Activated gamma-delta T cell treated with anti-CD3 and anti-CD28 coated beads, Interleukin-2, amount 50 U/mL, for 16 hours (primary cell): ENCODE data around the gene YRDC.

Experiments used
- DNase-seq: peaks from one replicate; pipeline ENCODE4 v3.0.0-alpha.2; 2020; ENCODE audit warnings: low read depth

The YRDC gene

DNA sequence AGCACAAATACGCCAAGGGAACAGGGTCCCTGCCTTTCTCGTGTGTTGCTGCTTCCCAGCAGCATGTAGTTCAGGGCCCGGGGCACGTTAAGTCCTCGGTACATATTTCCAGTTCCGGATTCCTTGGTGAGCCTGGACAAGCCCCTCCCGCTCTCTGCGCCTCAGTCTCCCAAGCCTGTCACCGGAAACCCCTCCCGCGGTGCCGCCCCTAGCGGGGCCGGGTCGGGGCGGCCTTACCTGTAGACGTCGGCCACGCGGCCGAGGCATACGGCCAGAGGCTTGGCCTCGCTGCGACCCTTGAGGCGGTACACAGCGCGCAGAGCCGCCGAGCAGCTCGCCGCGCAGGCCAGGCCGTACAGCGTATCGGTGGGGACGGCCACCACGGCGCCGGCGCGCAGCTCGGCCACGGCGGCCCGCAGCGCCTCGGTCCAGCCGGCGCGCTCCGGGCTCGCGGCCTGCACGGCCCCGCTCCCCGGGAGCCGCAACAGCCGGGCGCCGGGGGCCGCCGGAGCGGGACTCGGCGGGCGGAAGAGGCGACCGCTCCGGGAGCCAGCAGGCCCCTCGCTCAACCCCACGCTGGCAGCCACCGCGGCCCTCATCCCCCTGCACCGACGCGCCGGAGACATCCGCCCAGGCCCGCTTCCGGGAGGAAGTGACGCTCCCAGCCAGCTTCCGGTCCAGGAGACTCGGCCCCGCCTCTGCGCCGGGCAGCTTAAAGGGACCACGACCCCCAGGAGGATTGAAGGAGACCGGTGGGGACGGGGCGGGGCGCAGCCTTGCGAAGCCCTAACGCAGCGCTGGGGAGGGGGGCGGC is at the start of gene YRDC, which contains the start of gene C1orf122:
Gene YRDC (minus strand): TSS at position 654 of the 814 bp plus-strand sequence. CDS start 28 bp downstream, at position 626.
Gene C1orf122 (plus strand): TSS at position 236 of the 814 bp plus-strand sequence. CDS start 615 bp downstream, outside the sequence.
- DNase-seq = peak; percentile 91

DNA sequence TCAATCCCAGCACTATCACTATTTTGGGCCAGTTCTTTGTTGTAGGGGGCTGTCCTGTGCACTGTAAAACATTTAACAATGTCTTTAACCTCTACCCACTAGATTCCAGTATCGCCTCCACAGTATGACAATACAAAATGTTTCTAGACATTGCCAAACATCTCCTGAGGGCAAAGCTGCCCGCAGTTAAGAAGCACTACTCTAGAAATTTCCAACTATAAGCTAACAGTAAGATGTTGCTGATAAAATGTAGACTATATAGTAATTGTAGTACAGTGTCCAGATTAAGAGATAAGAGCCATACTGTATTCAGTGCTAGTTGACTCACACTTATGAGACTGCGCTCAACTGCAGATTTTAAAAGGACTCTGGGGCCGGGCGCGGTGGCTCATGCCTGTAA is 46.4 kb upstream of the YRDC start:
- no peak for DNase-seq

GRCh38 chr1:37853157-37853556 is 45.1 kb upstream of the YRDC start:
- no peak for DNase-seq

DNA sequence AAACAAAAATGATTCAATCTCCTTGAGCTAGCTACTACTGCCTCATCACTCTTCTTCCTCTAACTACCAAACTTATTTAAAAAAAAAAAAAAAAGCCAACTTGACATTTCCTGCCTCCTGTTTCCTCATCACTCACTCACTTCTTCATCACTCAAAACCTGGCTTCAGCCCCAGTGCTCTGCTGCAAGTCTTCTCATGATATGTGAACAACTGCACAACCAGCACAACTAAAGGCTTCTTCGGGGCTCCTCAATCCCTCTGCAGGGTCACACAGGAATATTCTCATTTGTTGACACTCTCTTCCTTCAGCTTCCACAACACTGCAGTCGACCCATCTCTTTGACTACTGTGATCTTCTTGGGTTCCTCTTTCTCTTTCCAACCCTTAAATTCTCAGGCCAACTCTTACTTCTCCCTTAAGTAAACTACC is 43.8 kb upstream of the YRDC start:
- no peak for DNase-seq

- no peak for DNase-seq
Measured at GRCh38 chr1:37851262-37851661, 43.3 kb upstream of the YRDC start.

DNA sequence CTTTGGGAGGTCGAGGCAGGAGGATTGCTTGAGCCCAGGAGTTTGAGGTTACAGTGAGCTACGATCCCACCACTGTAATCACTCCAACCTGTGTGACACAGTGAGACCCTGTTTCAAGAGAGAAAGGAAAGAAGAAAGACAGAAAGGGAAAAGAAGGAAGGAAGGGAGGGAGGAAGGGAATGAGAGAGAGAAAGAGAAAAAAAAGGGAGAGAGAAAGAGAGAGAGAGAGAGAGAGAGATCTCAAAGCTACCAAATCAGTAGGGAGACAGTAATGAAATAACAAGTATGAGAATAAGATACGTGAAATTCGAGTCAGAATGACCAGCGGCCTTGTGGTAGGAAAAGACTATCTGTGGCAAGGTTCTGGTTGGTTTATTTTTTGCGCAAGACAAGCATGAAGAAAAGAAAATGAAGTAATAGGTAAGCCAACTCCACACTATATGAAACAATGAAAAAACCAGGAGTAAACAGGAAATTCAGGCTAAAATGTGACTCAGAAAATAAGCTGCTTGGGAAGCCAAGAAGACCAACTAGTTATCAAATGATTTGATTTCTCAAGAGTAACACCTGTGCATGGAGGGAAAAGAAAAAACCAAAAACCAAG is 42.4 kb upstream of the YRDC start:
- no peak for DNase-seq

GRCh38 chr1:37849480-37849879 is 41.5 kb upstream of the YRDC start:
- no peak for DNase-seq

- no peak for DNase-seq
Measured at GRCh38 chr1:37846647-37847339, 38.8 kb upstream of the YRDC start.

DNA sequence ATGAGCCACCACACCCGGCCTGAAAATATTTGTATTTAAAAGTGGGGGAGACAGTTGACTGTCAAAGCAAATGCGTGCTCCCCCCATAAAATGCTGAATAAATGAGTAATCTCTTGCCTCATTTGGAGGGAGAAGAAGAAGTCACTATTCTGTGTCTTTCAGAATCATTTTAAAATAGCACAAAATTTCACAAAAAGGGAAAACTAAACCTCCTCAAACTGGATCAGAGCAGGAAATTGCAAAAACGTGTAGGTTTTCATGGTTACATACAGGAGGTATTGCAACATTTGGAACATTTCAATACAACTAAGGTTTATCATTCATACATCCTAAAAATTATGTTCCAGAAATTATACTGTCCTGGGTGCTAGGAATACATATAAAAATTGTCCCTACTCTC is 37.8 kb upstream of the YRDC start:
- DNase-seq = no peak

DNA sequence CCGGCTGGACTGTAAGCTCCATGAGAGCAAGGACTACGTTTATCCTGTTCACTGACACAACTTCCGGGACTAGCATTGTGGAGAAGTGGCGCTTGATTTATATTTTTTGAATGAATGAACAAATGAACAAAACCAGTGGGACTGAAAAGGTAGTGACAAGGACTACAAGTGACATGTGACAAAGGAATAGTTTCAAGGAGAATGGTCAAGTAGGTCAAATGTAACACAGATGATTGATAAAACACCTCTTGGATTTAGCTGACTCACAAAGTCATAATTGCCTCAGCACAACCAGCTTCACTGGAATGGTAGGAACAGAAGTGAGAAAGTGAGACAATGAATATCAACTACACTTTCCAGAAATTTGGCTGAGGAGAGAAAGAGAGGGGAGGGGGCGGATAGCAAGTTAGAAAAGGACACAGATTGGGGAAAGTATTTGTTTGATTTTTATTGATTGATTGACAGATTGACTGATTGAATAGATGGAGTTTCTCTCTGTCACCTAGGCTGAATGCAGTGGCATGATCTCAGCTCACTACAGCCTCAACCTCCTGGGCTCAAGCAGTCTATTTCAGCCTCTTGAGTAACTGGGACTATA is 37.1 kb upstream of the YRDC start:
- no peak for DNase-seq

DNA sequence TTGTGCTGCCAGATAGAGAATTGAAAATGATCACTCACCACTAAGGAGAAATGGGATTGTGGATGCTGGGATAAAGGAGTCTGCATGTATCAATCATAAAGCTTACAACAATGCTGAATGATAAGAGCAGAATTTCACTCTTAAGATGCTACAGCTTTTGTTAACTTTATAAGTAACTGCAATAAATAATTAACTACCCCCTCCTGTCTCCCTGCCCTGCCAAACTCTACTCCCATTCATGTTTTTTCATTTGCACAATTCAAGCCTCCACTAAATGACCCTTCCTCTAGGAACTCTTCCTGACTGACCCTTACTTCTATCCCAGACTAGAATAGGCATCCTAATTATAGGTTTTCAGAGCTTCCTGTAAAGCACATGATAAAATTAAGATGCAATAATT is 36.5 kb upstream of the YRDC start:
- no peak for DNase-seq

DNA sequence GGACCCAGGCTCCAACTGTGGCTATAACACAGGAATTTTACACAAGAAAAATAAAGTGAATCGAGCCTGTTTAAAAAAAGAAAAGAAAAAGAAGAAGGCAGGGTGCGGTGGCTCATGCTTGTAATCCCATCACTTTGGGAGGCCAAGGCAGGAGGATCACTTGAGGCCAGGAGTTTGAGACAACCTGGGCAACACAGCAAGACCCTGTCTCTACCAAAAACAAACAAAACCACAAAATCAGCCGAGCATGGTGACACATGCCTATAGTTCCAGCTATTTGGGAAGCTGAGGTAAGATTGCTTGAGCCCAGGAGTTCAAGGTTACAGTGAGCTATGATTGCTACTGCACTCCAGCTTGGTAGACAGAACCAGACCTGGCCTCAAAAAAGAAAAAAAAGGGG is 33.6 kb upstream of the YRDC start:
- no peak for DNase-seq

GRCh38 chr1:37840711-37841110 is 32.7 kb upstream of the YRDC start:
- no peak for DNase-seq

DNA sequence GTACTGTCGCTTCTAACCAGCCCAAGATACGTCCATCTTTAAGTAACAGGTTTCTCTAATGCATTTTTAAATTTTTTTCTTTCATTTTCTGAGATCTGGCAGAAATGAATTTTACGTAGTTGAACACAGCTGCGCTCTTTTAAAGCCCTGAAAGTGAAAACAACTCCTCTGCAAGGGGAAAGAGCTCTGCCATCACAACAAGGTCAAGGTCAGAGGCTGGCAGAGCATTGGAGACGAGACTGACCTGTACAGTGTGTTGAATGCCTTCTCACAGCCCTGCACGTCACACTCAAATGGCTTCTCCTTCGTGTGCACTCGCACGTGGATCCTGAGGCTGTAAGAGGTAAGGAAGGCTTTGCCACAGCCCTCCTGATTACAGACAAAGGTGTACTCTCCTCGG is 31.7 kb upstream of the YRDC start:
- no peak for DNase-seq

DNA sequence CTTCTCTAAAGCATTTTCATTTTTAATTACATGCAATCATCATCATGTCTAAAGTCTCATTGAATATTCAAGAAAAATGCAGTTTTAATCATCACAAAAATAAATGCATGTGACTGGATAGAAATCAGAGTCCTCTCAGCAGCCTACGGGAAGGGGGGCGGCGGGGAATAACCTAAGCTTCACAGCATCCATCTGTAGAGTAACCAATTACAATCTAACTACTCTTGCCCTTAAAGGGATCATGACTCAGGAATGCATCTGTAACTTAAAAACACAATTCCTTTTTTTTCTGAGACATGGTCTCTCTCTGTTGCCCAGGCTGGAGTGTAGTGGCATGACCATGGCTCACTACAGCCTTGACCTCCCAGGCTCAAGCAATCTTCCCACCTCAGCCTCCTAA is 28.8 kb upstream of the YRDC start:
- no peak for DNase-seq

GRCh38 chr1:37831809-37832208 is 23.8 kb upstream of the YRDC start:
- no peak for DNase-seq

- DNase-seq = no peak
Measured at GRCh38 chr1:37831109-37831508, 23.1 kb upstream of the YRDC start.

GRCh38 chr1:37828410-37829074 is 20.5 kb upstream of the YRDC start:
- DNase-seq = no peak

- no peak for DNase-seq
Measured at GRCh38 chr1:37825506-37825905, 17.5 kb upstream of the YRDC start.

- no peak for DNase-seq
Measured at GRCh38 chr1:37824001-37824400, 16.0 kb upstream of the YRDC start.

DNA sequence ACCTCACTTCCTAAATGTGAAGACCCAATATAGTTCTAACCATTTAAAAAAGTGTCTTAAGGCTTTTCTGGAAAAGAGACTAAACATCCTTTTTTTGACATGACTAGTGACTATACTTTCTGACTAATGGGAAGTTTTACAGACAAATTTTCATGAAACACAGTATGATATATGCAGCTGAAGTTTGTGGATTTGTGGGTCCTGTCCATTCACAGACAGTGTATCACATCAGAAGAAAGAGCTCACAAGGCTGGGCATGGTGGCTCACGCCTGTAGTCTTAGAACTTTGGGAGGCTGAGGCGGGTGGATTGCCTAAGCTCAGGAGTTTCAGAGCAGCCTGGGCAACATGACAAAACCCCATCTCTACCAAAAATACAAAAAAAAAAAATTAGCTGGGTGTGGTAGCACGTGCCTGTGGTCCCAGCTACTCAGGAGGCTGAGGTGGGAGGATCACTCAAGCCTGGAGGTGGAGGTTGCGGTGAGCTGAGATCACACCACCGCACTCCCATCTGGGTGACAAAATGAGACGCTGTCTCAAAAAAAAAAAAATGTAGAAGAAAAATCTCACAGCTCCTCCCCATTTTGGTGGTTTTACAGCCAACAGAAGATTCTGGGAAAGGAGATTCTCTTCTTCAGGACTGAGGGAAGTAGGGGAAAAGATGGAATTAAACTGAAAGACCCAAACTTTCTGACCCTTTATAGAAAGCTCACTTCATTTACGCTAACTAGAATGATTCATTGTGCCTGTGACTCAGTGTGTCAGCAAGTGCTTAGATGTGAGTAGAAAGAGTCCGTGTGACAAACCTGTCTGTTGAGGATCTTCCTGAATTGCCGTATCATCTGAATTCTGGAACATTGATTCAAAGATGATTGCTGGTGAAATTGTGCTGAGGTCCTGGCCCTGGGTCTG is 15.2 kb upstream of the YRDC start:
- no peak for DNase-seq
